GM21515 (cell line): Measurements from ENCODE around the gene XXYLT1.

Experiments used
- ATAC-seq: cut with Tn5 transposase; IDR thresholded peaks from one replicate; pipeline ENCODE4 v1.9.1; 2021; ENCODE audit not compliant: unreplicated experiment

XXYLT1 gene

DNA sequence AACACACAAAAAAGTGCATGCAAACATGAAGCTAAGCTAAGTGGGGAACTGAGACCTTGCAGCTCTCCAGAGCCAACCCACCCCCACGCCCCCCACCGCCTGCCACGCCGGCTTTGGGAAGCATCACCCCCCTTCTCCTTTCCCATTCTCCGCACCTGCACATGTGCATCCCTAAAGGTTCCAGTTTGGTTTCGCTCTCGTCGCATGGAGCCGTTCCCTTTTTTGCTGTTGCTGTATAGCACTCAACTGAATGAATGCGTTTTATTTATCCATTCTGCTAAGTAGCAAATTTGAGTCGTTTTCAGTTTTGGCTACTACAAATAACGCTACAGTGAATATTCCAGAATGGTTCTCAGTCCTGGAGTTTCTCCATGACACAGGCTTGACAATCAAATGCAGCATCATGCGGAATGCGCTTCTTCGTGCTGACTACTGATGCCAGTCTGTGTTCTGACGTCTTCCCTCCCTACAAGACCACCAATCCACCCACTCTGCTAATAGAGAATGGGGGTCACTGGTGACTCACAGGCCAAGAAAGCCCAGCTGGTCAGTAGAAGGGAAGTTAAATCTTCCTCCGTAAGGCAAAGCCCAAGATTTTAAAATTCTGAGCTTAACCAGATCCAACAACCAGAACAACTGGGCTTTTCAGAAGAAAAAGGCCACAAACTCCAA, 115.3 kb downstream of the XXYLT1 start:
- no peak for ATAC-seq

GRCh38 chr3:195154793-195155535, 116.0 kb downstream of the XXYLT1 start:
- ATAC-seq, result no peak

DNA sequence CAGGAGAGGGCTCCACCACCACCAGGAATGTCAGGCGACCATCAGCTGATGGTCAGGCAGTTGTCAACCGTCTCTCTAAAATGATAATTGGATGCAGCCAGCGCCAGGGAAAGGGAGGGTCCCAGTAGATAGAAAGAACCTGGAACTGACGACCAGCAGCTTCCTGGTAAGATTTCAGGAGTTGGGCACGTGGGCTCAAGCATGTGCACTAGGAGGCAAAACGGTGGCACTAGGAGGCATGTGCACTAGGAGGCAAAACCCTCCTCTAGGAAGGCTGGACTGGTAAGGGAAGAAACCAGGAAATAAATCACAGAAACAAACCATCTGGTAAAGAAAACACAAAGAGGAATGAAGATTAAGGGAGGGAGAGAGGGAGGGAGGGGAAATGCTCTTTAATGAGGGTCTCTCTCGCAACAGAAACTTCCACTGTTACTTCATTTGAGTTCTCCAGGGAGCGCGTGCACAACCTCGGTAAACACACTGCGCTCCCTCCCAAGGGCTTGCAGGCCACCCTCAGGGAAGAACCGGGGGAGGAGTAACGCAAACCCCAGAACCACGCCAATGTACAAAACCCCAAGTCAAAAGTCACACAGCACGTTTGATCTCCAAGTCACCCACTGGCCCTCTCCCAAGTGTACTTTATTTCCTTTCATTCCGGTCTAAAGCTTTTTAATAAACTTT, 116.7 kb downstream of the XXYLT1 start:
- no peak for ATAC-seq

DNA sequence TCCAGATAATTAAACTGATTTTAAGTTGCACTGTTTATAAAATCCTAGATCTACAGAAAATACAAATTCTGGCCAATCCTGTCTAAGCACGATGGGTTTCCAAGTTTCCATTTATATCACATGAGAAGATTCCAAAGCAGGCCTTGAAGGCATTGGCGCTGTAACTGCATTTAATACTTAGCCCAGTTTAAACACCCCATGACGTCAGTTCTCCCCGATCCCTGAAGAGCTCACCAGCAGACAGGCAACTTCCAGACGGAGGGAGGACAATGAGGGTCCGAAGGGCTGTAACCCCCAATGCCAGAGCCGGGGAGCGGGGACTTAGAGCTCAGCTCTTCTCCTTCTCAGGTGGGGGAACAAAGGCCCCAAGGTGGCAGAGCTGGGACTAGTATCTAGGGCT, 117.3 kb downstream of the XXYLT1 start:
- ATAC-seq, result no peak

- ATAC-seq, result no peak
Observed at GRCh38 chr3:195153130-195153529, 117.8 kb downstream of the XXYLT1 start.

DNA sequence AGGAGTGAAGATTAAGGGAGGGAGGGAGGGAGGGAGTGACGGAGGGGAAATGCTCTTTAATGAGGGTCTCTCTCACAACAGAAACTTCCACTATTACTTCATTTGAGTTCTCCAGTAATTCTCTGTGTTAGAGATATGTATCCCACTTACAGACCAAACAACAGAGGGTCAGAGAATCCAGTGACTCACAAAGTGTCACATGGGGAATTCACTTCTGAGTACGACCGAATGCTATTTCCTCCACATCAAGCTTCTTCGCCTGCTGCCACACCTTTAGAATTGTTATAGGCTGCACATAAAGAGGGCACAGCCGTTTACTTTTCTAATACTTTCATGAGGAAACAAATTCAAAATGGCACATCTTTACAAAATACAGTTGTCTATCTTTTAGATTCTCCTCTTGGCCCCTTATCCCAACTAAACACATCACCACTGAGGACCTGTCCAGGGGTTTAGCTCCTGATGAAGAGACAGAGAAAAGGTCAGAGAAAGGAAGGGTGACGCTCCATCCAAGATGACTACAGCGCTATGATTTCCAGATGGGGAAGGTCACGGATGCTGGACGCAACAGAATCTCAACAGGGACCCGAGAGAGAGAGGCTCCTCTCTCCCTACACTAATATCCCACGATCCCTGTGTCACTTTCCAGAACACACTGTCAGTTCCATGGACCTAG, 119.0 kb downstream of the XXYLT1 start:
- no peak for ATAC-seq

GRCh38 chr3:195151402-195151801, 119.6 kb downstream of the XXYLT1 start:
- ATAC-seq, result no peak

- no peak for ATAC-seq
Observed at GRCh38 chr3:195150181-195151118, 120.5 kb downstream of the XXYLT1 start.

DNA sequence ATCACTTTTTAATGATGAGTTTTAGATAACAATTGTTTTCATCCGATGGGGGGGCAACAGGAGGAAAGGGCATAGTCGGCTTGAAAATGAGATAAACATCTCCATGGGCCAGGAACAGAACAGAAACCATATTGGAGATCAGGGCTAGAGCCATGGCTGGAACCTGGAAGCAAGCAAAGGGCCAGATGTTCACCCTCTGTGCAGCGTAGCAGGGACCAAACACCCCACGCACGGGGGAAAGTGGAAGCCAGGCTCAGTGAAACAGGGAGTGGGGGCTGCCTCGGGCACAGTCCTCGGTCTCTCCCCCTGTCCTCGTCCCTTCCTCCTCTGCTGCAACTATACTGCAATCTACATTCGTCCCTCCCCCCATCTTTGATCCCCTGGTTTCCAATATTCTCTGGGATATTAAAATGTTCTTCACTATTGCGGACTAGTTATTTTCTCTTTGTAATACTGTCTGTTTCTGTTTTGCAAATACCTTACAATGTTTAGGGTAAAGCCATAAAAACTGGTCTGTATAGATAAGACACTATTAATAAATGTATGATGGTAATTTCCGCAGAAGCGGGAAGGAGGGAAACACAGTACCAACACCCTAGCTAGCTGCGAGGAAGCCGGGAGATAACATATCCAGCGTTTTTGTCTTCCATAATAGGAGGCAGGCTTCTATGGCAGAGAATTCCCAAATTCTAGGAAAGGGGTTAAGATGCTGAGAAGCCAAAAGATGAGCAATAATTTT, 121.5 kb downstream of the XXYLT1 start:
- ATAC-seq, result no peak

DNA sequence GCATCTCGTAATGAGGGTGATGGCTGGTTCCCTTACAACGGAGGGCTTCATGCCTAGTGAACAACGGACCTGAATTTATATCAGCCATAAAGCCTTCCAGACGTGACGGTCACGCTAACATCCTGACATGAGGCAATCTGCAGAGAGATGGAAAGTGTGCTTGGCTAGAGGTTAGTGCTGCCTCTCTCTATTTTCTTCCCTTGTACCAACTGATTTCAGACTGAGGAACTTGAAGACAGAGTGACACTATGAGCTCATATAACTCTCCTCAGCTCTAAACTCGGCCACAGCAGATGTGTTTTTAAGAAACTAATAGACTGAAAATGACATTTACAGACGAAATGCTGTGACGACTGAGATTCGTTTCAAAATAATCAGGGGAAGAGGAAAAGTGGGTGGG, 122.4 kb downstream of the XXYLT1 start:
- no peak for ATAC-seq

DNA sequence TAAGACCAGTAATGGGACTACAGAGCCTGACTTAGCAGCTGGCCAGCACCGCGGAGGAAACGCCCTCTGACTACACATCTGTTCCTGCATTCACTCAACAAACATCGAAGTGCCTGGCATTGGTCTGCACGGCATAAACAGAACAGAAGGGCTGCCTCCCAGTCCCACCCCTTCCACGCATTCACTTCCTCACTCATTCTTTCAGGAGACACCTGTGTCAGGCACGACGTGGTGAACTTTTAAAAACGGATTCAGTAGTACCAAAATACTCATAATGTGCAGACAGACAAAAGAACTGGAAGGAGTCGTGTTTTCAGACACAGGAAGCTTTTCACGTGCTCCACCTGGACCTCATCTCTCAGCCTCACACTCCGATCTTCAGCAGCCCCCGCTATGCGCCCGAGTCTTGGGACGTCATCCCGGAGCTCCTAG, 123.3 kb downstream of the XXYLT1 start:
- peak; percentile 70 for ATAC-seq

GRCh38 chr3:195146131-195146530, 124.8 kb downstream of the XXYLT1 start:
- ATAC-seq, result no peak

DNA sequence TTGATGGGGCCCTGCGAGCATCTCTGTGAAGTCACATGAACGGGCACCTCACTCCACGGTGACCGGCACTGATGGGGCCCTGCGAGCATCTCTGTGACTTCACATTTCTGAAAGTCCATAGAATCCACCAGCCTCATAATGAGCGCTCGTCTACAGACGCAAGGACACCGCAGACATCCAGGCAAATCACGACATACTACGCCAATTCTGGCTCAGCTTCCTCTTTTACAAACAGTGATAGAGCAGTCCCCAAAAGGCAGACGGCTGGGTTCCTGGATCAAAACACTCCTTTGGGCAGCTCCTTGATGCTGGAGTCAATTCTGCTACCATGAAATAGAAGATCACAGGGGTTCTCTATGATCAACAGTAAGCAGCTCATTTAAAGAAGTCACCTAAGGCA, 125.4 kb downstream of the XXYLT1 start:
- no peak for ATAC-seq

DNA sequence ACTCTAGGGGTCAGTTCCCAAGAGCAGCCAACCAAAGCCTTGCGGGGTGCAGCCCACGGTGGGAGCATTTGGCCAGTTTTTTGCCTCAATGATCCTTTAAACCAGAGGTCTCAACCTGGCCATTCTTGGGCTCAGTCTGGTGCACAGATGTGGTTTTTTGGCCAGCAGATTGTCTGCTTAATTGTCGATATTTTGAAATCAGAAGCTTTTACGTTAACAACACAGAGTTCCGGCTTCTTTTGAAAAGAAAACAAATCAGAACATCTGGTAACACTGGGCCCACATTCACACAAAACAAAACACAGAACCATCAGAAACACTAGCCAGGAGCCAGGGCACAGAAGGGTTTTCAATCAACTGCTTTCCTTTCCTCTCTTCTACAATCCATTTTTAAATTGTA, 127.7 kb downstream of the XXYLT1 start:
- no peak for ATAC-seq

DNA sequence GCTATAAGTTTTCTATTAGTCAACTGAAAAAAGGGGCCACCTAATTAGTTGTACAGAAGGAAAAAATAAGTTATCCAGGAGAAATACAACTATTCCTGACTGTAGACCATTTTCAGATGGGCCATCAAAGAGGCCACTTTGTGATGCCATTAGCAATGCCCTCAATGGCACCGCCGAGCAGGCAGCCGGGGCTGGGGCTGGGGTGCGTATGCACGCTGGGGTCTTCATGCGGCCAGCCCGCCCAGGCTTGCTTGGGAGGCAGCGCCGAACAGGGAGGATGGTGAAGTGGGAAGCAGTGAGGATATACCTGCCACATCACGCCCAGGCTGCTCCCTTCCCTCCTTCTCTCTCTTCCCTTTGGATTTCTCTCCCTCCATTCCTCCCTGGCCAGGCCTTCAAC, 128.4 kb downstream of the XXYLT1 start:
- ATAC-seq, result no peak

DNA sequence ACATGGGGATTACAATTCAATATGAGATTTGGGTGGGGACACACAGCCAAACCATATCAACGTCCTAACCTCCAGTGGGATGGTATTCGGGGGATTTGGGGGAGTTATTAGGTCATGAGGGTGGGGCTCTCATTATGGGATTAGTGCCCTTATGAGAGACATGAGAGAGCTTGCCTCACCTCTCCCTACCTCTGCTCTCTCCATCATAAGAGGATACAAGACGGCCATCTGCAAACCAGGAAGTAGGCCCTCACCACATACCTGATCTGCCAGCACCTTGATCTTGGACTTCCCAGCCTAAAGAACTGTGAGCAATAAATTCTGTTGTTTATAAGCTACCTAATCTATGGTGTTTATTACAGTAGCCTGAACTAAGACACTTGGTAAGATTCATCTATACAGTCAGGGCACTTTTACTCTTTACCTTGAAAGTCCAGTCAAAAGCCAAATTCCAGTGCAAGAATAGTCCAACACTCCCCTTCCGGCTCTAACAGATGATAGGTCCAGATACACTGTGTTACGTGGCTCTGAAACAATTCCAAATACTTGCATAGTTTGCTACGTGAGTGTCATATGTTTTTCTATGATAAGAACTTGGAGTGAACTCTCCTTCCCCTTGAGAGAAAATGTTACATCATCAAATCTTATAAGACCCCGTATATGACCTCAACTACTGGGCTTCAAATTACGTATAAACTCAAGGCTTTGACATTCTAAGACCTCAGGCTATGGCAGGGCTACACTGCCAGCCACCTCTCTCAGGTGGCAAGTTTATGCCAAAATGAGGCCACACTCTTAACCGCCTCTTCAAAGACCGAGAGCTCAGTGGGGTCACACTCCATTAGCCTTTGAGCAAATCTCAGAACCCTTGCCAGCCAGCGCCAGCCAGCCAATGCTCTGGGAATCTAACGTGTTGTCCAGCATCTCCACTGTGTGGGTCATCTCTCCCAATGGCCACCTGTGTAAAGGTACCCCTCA, 129.9 kb downstream of the XXYLT1 start:
- no peak for ATAC-seq

GRCh38 chr3:195140410-195140809, 130.5 kb downstream of the XXYLT1 start:
- ATAC-seq, result no peak

GRCh38 chr3:195139876-195140240, 131.1 kb downstream of the XXYLT1 start:
- ATAC-seq, result no peak
